GM12878 (cell line): ENCODE measurements around the gene FARS2. TPM values are rescaled to one million over a fixed set of nuclear protein-coding genes. Genes with fewer than 3 reads are reported as not detected.

ENCODE experiments used
- ATAC-seq: fragments of 200-7000 bp; cut with Tn5 transposase; 3 replicates; pipeline ENCODE4 v1.9.1; 2020; ENCODE audit warnings: mild to moderate bottlenecking, moderate library complexity
- BruUV-seq: library from RNA; stranded (reverse); fragments of 400-500 nt; replicated peaks from 2 replicates; lab custom pipeline; 2021; lab: Mats Ljungman, UMichigan
- CTCF ChIA-PET: fragments of 300-600 bp; sonication (Branson Sonifier 250); formaldehyde crosslinking; extraction: SDS; loops from one replicate; lab custom pipeline; 2021; ENCODE audit warnings: inconsistent platforms; lab: Yijun Ruan, JAX
- POLR2A ChIA-PET: fragments of 350-600 bp; formaldehyde crosslinking; extraction: SDS; loops from one replicate; lab custom pipeline; 2021; ENCODE audit warnings: inconsistent platforms; lab: Charles Lee
- RAD21 ChIA-PET: fragments of 300-600 bp; sonication (Branson Sonifier 250); formaldehyde crosslinking; loops from one replicate; lab custom pipeline; 2023; ENCODE audit warnings: antibody characterized with exemption; ENCODE audit not compliant: unreplicated experiment; lab: Charles Lee
- SMC1A ChIA-PET: fragments of 300-600 bp; sonication (Branson Sonifier 250); formaldehyde crosslinking; loops from one replicate; lab custom pipeline; 2023; ENCODE audit not compliant: unreplicated experiment, uncharacterized antibody; lab: Charles Lee
- DNase-seq: peaks from one replicate; pipeline ENCODE4 v3.0.0-alpha.2; 2011; ENCODE audit warnings: low read depth, low spot score
- FAIRE-seq: peaks from 3 replicates; lab custom pipeline; 2011; peaks lifted over from hg19 to GRCh38; lab: Jason Lieb, UNC
- H2AFZ ChIP-seq: 2 replicates; pipeline ENCODE4 v1.6.0; 2011; ENCODE audit warnings: low read depth, low read length, control low read depth; ENCODE audit not compliant: control insufficient read depth
- H3K27ac ChIP-seq: 2 replicates; pipeline ENCODE4 v1.5.1; 2011; ENCODE audit warnings: control low read depth; ENCODE audit not compliant: control insufficient read depth, insufficient read depth
- H3K27me3 ChIP-seq, 2 experiments: replicated peaks in 1 of 2; 2 replicates each; pipeline versions ENCODE4 v1.6.0 to v1.6.1; 2011; ENCODE audit warnings: low read length in 1 of 2; ENCODE audit not compliant: control insufficient read depth in 2 of 2, insufficient read depth in 2 of 2
- H3K36me3 ChIP-seq, 2 experiments: 2 replicates each; pipeline ENCODE4 v1.5.1; 2011; ENCODE audit warnings: low read length in 1 of 2; ENCODE audit not compliant: control insufficient read depth in 2 of 2, insufficient read depth in 2 of 2
- H3K4me1 ChIP-seq: 2 replicates; pipeline ENCODE4 v1.6.1; 2011; ENCODE audit warnings: mild to moderate bottlenecking, low read length, moderate library complexity, mixed read lengths; ENCODE audit not compliant: control insufficient read depth, insufficient read depth
- H3K4me2 ChIP-seq: 2 replicates; pipeline ENCODE4 v1.6.0; 2011; ENCODE audit warnings: control low read depth; ENCODE audit not compliant: control insufficient read depth, insufficient read depth
- H3K4me3 ChIP-seq: fragments of 200-600 bp; sonication (generic); 2 replicates; pipeline ENCODE4 v1.5.1; 2016
- H3K79me2 ChIP-seq: 2 replicates; pipeline ENCODE4 v1.6.0; 2011; ENCODE audit warnings: low read length; ENCODE audit not compliant: control insufficient read depth, insufficient read depth
- H3K9ac ChIP-seq: 2 replicates; pipeline ENCODE4 v1.8.0; 2011; ENCODE audit warnings: low read length, control low read depth, mixed read lengths; ENCODE audit not compliant: control insufficient read depth, insufficient read depth
- H3K9me3 ChIP-seq: replicated peaks from 3 replicates; pipeline ENCODE4 v1.5.1; 2011; ENCODE audit warnings: mild to moderate bottlenecking, low read length; ENCODE audit not compliant: control insufficient read depth, insufficient read depth
- H4K20me1 ChIP-seq: 2 replicates; pipeline ENCODE4 v1.6.0; 2011; ENCODE audit not compliant: control insufficient read depth, insufficient read depth
- CEBPB ChIP-seq, 2 experiments: fragments of 150-350 bp in 1 of 2; IDR thresholded peaks; 2 replicates each; pipeline ENCODE4 v1.6.1; 2012 to 2014; ENCODE audit warnings: low read depth in 2 of 2, low read length in 2 of 2, borderline replicate concordance in 1 of 2, inconsistent platforms in 1 of 2
- FOXK2 ChIP-seq: fragments of 450-650 bp; IDR thresholded peaks from 2 replicates; pipeline ENCODE4 v1.6.1; 2017; ENCODE audit warnings: mild to moderate bottlenecking, moderate library complexity
- IKZF1 ChIP-seq: fragments of 450-650 bp; conservative IDR thresholded peaks from 2 replicates; pipeline ENCODE4 v1.6.1; 2017; ENCODE audit warnings: antibody characterized with exemption, mild to moderate bottlenecking
- MEF2B ChIP-seq: fragments of 450-650 bp; IDR thresholded peaks from 2 replicates; pipeline ENCODE4 v1.6.1; 2018; ENCODE audit warnings: mild to moderate bottlenecking, moderate library complexity; ENCODE audit not compliant: partially characterized antibody, poor library complexity, severe bottlenecking
- MYB ChIP-seq: fragments of 150-350 bp; IDR thresholded peaks from 2 replicates; pipeline ENCODE4 v1.6.1; 2014; ENCODE audit warnings: mild to moderate bottlenecking, low read depth, low read length, borderline replicate concordance
- NBN ChIP-seq: fragments of 450-650 bp; IDR thresholded peaks from 2 replicates; pipeline ENCODE4 v1.6.1; 2016
- NFXL1 ChIP-seq: fragments of 450-650 bp; IDR thresholded peaks from 2 replicates; pipeline ENCODE4 v1.6.1; 2017; ENCODE audit warnings: antibody characterized with exemption, mild to moderate bottlenecking, borderline replicate concordance
- NR2C1 ChIP-seq: fragments of 450-650 bp; IDR thresholded peaks from 2 replicates; pipeline ENCODE4 v1.6.1; 2017; ENCODE audit warnings: antibody characterized with exemption, mild to moderate bottlenecking, moderate library complexity
- NR2F1 ChIP-seq: fragments of 450-650 bp; conservative IDR thresholded peaks from 2 replicates; pipeline ENCODE4 v1.6.1; 2017; ENCODE audit warnings: mild to moderate bottlenecking
- POU2F2 ChIP-seq: IDR thresholded peaks from 3 replicates; pipeline ENCODE4 v1.6.1; 2011; ENCODE audit warnings: low read depth, mild to moderate bottlenecking, low read length, borderline replicate concordance
- RAD51 ChIP-seq: fragments of 450-650 bp; IDR thresholded peaks from 2 replicates; pipeline ENCODE4 v1.6.1; 2016; ENCODE audit warnings: moderate library complexity, mild to moderate bottlenecking, inconsistent platforms
- SIX5 ChIP-seq: IDR thresholded peaks from 2 replicates; pipeline ENCODE4 v1.6.1; 2011; ENCODE audit warnings: mild to moderate bottlenecking, low read depth, low read length, moderate library complexity; ENCODE audit not compliant: severe bottlenecking
- SREBF1 ChIP-seq: IDR thresholded peaks from 2 replicates; pipeline ENCODE4 v1.6.1; 2012; ENCODE audit warnings: mild to moderate bottlenecking, low read length
- SRF ChIP-seq, 2 experiments: IDR thresholded peaks; 2 replicates each; pipeline ENCODE4 v1.6.1; 2011; ENCODE audit warnings: low read depth in 2 of 2, low read length in 2 of 2, mild to moderate bottlenecking in 1 of 2, moderate library complexity in 1 of 2
- SUPT20H ChIP-seq: IDR thresholded peaks from 2 replicates; pipeline ENCODE4 v1.6.1; 2011; ENCODE audit warnings: low read depth, mild to moderate bottlenecking, low read length, moderate library complexity, borderline replicate concordance; ENCODE audit not compliant: control insufficient read depth
- ZBTB4 ChIP-seq: fragments of 450-650 bp; formaldehyde crosslinking; IDR thresholded peaks from 2 replicates; pipeline ENCODE4 v1.4.0; 2022; ENCODE audit warnings: mild to moderate bottlenecking, moderate library complexity
- WGBS: methylation state at CpG from one replicate; pipeline ENCODE4 v1.1.6; 2016; ENCODE audit warnings: low lambda C conversion rate; ENCODE audit not compliant: insufficient replicate concordance, insufficient coverage; ENCODE audit errors: missing lambda C conversion rate; 5-methylcytosine and 5-hydroxymethylcytosine counted together
- in situ Hi-C: fragments of 300-500 bp; cut with MboI; formaldehyde crosslinking; loops from 9 replicates; pipeline ENCODE4 v1.14.3; 2018; ENCODE audit warnings: mixed read lengths
- intact Hi-C: fragments of 100-400 bp; cut with micrococcal nuclease; formaldehyde crosslinking; loops from one replicate; pipeline ENCODE4 v1.14.2; 2022; ENCODE audit not compliant: unreplicated experiment
- polyA plus RNA-seq, 11 experiments: library from polyadenylated mRNA; depleted of rRNA in 4 of 11; unstranded in 6 of 11; stranded (reverse) in 5 of 11; fragments of >200 nt; fragmentation: Nextera tagmentation in 4 of 11; fragmentation: Illumina TruSeq in 1 of 11; extraction: Ambion mirVana in 4 of 11; extraction: Trizol in 1 of 11; gene quantifications; 1 replicate in 1 of 11; 2 replicates in 10 of 11; pipeline versions ENCODE4 v1.2.1 to v1.2.3, GENCODE V29; 2011 to 2016; ENCODE audit warnings: inconsistent platforms in 2 of 11, missing spikeins in 2 of 11, low read depth in 1 of 11
- total RNA-seq, 4 experiments: library from RNA; depleted of rRNA in 3 of 4; stranded (reverse); fragments of >200 nt in 3 of 4; fragmentation: Illumina TruSeq in 1 of 4; extraction: Trizol in 1 of 4; gene quantifications; 2 replicates each; pipeline versions ENCODE4 v1.2.1 to v1.2.3, GENCODE V29; 2013 to 2021
- TF ChIP-seq, protein P1 (sequence below): fragments of 450-650 bp; IDR thresholded peaks from 2 replicates; pipeline ENCODE4 v1.6.1; 2016; ENCODE audit warnings: mild to moderate bottlenecking, moderate library complexity, borderline replicate concordance

FARS2 gene
- total and polyA plus RNA-seq, 10 of the 15 experiments (the other 5 are each of a cell fraction or from before 2014, with no cell fraction given), result 16.8 to 46.7 (median 25.6) TPM

- TF ChIP-seq, protein P1, sequence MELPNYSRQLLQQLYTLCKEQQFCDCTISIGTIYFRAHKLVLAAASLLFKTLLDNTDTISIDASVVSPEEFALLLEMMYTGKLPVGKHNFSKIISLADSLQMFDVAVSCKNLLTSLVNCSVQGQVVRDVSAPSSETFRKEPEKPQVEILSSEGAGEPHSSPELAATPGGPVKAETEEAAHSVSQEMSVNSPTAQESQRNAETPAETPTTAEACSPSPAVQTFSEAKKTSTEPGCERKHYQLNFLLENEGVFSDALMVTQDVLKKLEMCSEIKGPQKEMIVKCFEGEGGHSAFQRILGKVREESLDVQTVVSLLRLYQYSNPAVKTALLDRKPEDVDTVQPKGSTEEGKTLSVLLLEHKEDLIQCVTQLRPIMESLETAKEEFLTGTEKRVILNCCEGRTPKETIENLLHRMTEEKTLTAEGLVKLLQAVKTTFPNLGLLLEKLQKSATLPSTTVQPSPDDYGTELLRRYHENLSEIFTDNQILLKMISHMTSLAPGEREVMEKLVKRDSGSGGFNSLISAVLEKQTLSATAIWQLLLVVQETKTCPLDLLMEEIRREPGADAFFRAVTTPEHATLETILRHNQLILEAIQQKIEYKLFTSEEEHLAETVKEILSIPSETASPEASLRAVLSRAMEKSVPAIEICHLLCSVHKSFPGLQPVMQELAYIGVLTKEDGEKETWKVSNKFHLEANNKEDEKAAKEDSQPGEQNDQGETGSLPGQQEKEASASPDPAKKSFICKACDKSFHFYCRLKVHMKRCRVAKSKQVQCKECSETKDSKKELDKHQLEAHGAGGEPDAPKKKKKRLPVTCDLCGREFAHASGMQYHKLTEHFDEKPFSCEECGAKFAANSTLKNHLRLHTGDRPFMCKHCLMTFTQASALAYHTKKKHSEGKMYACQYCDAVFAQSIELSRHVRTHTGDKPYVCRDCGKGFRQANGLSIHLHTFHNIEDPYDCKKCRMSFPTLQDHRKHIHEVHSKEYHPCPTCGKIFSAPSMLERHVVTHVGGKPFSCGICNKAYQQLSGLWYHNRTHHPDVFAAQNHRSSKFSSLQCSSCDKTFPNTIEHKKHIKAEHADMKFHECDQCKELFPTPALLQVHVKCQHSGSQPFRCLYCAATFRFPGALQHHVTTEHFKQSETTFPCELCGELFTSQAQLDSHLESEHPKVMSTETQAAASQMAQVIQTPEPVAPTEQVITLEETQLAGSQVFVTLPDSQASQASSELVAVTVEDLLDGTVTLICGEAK, result no peak
- TF ChIP-seq CEBPB (IDR thresholded peaks at IDR 0.05; ENCODE audit: borderline replicate concordance in 1 of 2, low read depth in 2 of 2, low read length in 2 of 2) (no peak), SUPT20H (no peak), SRF (IDR thresholded peaks at IDR 0.05; ENCODE audit: low read depth in 2 of 2, low read length in 2 of 2) (no peak)
- TF ChIP-seq, all 136 proteins: peak for 0
Measured at GRCh38 chr6:5529015-5529414, 267.7 kb downstream of the FARS2 start (continued).

DNA sequence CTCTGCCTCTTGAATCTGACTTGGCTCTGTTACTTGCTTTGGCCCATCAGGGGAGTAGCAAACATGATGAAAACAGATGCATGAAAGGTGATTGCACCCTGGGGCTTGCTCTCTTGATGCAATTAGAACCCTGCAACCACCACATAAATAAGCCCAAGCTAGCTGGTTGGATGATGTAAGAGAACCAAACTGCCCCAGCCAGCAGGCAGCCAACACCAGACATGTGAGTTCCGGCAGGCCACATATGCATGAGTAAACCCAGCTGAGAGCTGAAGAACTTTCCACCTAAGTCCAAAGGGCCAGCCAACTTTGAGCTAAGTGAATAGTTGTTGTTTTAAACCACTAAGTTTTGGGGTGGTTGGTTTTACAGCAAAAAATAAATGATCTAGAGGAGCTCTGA lies 268.4 kb downstream of the FARS2 start:
- no TSS peak for BruUV-seq
- no peaks in the 10 kb centered on the region for H3K27me3 ChIP-seq
- 43% methylated on average over 1 of the region's 1 CpG for WGBS
- no peak overlapping the region for H2AFZ ChIP-seq
- DNase-seq, result no peak
- CTCF ChIA-PET, result interaction anchor here (0.7 to 1.2 kb wide), 3 partner anchors 41 to 1271 kb away, joined by 3 to 4 read pairs (median 4); no protein-coding TSS in a partner anchor
- no peak overlapping the region for H3K27ac ChIP-seq
- H4K20me1 ChIP-seq, result no peaks in the 10 kb centered on the region
- no peaks in the 10 kb centered on the region for H3K79me2 ChIP-seq
- no peak overlapping the region for H3K9ac ChIP-seq
- no peak for FAIRE-seq
- no peak overlapping the region for H3K4me3 ChIP-seq
- in situ Hi-C loops, result no loop called here
- RAD21 ChIA-PET, result interaction anchor here (0.9 kb wide), 1 partner anchor 59 kb away, joined by 3 read pairs; no protein-coding TSS in a partner anchor
- no peaks in the 10 kb centered on the region for H3K4me1 ChIP-seq
- POLR2A ChIA-PET, result interaction anchor here (0.7 kb wide), 1 partner anchor 661 kb away, joined by 4 read pairs; no protein-coding TSS in a partner anchor
- no peak for ATAC-seq
- 0 out of 3 replicates have a peak, but pooled peaks cover 1% of the 10 kb centered on the region for H3K9me3 ChIP-seq
- H3K4me2 ChIP-seq, result no peak overlapping the region
- SMC1A ChIA-PET, result interaction anchor here (1.2 to 3.3 kb wide), 2 partner anchors 9 to 22 kb away, joined by 3 to 14 read pairs; no protein-coding TSS in a partner anchor
- no peaks in the 10 kb centered on the region for H3K36me3 ChIP-seq
- intact Hi-C loops, result no loop called here
- TF ChIP-seq ZBTB4 (CRISPR knock-in tag) (no peak), SREBF1 (no peak), NFXL1 (no peak), NR2C1 (no peak), IKZF1 (no peak), NR2F1 (no peak), NBN (no peak), POU2F2 (no peak), FOXK2 (no peak), MEF2B (no peak), MYB (no peak), SIX5 (no peak), RAD51 (no peak)
